ENCODE measurements around the gene PID1. TPM values are rescaled to one million over a fixed set of nuclear protein-coding genes. Genes with fewer than 3 reads are reported as not detected.
A peak's percentile ranks its signal among the peaks of the same experiment; 100 is the strongest.

The PID1 gene
- polyA plus RNA-seq, 12 donors: 18.8 to 51.2 (median 29.6) TPM; not detected in 1

DNA sequence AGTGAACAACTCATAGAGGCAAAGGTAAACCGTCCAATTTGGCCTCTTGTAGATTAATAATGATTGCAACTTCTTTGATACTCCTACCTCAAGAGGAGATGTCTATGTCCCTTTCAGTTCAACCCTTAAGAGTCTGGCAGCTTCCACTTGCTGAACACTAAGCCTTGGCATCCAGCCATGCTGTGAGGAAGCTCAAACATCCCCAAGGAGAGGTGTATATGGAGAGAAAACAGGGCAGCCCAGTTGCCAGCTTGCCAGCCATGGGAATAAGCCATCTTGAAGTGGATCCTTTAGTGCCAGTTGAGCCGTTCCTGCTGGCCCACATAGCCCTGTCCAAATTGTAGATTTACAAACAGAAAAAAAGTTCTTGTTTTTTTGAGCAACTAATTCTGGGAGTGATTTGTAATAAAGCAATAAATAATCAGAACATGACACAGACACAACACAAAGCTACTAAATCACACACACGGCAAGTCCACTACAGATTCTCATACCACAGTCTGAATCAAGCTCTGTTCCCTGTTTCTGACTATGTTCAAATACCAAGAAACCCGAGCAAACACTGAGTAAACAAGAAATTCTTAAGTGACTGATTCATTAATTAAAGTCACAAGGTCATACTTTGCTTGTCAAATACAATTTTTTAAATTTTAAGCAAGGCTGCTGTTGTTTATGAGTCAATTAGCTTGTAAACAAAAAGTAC, 96.1 kb downstream of the PID1 start:
- no peak for DNase-seq

DNA sequence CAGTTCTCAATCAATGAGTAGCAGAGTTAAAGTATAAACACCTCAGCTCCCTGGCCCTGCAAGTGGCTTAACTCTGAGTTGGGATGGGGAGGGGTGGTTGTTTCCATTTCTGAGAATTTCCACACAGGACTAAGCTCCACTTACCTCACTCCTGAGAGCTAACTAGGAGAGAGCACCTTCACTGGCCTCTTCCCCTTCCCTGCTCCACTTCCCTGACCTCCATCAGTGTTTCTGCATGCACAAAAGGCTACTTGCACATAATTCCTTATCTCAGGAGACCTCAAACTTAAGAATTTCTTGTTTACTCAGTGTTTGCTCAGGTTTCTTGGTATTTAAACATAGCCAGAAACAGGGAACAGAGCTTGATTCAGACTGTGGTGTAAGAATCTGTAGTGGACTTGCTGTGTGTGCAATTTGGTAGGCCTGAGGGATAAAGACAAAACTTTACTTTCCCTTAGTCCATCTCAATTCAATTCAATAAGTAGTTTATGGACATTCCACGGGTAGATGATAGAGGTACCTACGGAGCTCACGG, 97.2 kb downstream of the PID1 start:
- no peak for DNase-seq

DNA sequence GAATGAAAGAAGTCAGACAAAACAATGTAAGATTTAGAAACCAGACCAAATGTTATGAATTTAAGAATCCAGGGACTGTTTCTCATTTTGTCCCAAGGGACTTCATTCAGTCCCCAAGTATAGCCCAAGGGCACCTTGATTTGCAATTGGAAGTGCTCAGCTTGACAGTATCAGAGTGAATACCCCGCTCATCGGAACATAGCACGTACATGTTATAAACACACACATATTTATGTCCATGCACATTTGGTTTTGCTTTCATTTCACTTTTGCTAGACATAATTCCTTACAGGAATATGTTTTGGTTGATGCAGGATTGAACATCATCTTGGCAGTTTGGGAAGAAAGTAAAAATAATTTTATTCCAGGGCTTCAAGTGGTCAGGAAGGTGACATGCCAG, 100.2 kb downstream of the PID1 start:
- no peak for DNase-seq

DNA sequence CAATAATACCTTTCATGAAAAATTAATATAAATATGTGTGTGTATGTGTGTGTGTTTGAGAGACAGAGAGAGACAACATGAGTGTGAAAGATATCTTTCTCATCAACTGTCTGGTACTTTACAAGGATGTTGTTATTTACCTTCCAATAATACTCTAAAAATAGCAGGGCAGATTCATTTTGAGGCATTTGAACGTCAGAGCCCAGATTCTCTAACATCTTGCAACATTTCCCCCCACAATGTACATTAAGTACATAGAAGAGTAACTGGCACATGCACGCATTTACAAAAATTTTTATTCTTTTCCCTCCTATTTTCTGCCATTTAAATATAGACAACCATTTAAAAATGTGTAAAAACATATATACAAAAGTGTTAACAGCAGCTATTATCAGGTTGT, 100.9 kb downstream of the PID1 start:
- DNase-seq: no peak

DNA sequence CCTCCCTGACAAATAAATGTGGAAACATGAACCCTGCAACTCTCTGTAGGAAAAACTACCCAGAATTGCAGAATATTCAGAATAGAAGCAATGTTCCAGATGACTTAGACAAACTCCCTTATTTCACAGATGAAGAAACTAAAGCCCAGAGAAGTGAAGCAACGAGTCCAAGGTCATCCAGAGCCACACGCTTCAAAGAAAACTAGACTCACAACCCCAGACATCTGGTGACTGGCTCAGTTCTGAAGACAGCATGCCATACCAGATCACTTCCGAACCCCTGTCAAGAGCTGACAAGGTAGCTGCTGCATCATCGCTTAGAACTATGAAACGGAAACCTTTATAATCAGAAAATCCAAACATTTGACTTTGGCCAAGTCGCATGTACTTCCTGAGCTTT, 101.3 kb downstream of the PID1 start:
- no peak for DNase-seq

DNA sequence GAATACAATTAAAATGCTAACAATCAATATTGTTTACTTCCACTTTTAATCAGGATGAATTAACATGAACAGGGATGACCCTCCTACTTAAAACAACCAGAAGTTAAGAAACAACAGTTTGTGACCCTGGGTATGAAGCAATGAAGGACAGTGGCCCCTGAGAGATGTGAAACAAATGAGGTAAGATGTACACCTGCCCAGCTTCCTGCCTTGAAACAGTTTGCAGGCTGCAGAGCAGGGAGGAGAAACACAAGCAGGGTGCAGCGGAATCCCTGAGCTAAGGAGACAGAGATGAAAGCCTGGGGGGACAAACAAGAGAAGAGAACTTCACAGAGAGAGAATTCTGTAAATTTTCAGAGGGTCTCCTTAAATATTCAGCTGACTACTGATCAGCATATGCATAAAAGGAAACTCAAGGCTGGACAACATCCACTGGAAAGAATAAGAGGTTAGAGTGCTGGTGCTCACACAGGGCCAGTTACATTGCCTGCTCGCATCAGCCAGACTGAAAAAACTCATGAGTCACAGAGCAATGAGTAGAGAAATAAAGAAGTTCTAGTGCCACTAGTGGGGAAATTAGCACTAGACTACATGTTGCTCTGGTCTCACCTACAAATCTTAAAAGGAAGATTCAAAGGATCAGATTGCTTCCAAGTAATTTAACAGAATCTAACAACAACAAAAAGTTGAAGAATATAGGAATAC, 106.4 kb downstream of the PID1 start:
- no peak for DNase-seq

DNA sequence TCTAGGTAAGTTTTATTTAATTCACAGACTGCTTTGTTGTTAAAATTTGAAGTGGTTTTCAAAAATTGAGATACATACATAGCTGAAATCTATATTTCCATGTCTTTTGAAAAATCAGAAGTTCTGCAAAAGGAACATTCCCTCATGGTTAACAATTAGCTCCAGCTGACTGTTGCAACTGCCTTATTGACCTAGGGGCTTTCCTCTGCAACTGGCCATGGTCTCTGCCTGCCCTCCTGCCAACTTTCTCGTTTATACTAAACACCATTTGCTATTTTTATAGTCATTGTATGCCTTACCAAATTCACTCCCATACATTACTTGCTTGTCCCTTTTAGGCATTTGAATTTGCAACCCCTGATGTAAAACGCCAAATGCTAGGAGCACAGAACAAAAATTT, 107.2 kb downstream of the PID1 start:
- DNase-seq: no peak

DNA sequence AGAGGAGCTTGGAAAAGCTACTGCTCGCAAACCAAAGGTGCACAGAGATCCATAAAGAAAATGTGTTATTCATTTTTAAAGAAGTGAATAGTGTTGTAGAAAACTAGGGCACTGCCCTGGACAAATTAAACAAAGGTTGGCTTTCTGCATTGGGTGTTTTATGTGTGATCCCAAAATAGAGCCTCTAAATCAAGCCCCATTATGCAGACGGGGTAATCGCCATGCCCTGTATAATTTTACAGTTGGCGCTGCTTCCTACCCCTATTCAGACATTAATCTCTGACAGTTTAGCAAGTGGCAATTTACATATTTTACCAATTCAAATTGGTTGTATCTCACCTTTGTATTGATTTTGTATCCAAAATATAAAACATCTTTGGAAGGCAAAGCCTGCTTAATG, 109.1 kb downstream of the PID1 start:
- DNase-seq: no peak

DNA sequence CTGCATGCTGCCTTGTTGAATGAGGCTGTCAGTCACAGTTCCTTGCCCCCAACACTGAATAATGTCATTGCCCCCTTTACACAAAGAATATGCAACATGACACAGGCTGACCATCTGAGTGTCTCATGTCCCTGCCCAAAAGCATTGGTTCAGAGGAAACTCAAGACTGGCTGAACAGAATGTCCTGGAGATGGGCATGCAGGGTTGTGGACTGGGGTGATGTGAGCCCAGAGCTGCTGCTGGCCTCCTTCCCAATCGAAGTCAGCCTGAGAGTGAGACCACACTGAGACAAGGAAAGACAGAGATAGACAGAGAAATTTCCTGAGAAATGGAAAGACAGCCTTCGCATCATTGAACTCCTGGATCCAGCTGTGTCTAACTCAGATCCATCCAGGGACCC, 110.1 kb downstream of the PID1 start:
- DNase-seq: no peak

DNA sequence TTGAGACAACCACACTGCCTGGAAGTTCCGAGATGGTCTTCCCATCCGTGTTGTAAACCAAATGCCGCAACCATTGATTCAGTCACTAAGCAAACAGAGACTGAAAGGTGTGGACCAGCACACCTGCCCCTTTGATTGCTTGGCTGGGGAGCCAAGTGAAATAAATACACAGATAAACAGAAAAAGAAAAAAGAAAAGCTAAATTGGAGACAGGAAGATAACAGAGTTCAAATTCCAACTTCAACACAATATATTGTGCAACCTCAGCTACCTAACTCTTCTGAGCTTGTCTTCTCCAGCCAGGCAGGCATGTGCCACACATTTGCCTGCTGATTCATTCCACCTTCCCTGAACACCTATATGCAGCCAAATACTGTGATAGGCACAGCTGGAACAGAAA, 110.9 kb downstream of the PID1 start:
- no peak for DNase-seq

DNA sequence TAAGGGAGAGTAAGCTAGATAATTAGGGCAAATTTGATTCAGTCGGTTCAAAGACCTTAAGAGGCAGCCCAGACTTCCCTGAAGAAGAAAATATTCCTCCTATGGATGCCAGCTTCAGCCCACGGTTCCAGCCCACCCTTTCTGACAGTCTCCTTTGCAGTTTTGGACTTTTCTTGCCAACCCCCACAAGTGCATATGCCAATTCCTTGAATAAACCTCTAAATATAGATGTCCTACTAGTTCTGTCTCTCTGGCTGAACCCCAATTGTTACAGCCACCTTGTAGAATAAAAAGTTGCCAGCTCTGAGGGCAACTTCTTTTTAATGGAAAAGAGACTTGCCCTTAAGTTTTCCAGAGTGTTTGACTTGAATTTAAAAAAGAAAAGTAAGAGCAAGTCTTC, 111.7 kb downstream of the PID1 start:
- DNase-seq: no peak

DNA sequence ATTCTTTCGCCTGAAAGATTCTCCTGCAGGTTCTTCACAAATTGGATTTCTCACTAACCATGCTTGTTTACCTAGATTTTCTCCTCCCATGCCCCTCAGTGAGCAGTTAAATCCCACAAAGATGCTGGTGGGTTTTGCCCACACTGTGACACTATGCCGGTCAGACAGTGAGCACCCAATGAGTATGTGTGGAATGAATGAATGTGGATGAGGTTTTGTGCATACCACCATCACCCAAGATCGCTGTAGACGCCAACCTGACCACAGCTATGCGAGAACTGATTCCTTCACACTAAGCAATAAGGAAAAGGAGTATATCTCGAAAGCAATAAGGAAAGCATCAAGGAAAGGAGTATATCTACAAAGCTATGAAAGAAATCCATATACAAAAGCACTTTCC, 116.7 kb downstream of the PID1 start:
- DNase-seq: no peak

DNA sequence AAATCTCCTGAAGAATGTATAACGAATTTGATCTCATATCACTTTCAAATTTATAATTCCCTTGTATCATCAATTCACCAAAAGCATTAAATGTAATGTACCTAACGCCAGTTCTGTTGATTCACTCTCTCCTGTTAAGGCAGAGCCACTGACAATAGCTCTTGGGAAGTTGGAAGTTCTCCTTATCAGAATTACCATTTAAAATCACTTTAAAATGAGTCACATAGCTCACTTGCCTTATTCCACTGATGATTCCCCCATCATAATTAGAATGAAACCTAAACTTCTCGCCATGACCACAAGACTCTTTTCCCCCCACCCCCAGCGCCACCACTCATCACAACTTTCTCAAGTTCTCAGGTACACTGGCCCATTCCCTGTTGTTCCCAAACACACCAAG, 117.1 kb downstream of the PID1 start:
- DNase-seq: no peak

DNA sequence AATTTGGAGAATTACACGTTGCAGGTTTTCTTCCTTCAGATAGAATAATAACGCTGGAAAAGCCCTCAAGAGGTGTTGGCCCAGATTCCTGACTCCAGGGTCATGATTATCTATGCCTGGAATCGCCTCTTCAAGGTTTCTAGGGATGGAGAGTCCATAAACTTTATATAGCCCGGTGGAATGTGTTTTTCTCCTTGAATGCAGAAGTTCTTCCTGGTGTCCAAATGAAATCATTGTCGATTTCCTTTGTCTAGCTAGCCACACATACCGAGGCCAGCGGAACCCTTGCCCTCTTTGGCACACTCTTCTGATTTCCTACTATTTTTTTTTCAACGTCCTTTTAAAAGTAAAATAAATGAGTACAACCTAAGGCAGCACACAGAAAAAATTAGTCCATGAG, 117.8 kb downstream of the PID1 start:
- no peak for DNase-seq

DNA sequence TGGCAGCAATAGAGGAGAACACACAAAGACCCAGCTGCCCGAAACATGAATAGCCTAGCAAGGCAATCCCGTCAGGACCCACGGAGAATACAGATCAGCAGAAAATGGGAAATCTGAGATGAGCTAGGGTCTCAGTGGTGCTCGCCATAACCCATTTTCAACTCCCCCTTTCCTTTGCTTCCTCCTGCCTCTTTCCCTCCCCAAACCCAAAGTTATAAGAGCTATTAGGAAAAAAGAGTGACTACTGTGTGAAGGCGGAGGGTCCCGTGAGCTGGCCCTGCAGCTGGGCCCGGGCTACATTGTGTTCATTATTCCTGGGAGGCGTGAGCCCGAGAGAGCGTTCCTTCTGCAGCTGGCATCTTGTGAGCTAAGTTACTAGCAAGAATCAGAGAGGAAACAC, 118.4 kb downstream of the PID1 start:
- DNase-seq: no peak

DNA sequence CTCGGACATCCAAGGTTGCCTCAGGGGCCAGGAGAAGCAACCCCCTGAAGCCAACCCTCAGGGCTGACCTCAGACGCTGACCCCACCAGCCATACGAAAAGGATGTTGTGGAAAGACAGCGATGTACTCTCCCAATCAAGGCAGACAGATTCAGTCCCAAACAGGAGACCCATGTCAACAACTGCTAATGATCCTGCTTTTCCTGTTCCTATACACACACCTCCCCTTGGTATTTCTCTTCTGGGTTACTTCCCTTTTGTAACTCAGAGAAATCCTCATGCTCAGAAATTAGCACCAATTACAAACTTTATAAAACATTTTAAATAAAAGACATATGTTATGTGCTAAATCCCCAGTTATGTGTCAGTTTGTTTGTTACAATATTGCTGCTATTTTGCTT, 120.8 kb downstream of the PID1 start:
- DNase-seq: no peak

DNA sequence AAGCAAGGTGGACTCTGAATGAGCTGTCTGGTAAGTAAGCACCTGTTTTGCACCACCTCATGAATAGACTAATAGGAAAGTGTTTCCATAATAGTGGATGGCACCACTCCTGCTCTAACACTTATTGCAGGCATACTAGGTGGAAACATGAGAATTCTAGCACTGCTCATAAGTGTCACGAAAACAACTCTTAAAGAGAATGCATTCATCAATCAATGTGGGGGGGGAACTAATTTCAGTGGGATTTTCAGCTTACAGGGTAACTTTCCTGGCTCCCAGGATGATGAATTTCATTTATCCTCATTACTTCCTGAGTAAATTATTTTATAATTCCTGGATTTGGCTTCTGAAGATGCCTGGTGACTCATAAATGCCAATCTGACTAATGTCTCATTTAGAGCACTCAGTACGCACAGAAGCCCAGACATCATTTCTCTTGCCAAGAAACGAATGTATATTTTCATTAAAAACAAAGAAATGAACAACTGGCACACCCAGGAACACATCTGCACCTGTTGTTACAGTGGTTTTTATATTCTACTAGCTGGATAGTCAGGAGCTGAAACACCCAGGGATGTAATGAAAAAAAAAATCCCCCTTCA, 129.6 kb downstream of the PID1 start:
- no peak for DNase-seq

DNA sequence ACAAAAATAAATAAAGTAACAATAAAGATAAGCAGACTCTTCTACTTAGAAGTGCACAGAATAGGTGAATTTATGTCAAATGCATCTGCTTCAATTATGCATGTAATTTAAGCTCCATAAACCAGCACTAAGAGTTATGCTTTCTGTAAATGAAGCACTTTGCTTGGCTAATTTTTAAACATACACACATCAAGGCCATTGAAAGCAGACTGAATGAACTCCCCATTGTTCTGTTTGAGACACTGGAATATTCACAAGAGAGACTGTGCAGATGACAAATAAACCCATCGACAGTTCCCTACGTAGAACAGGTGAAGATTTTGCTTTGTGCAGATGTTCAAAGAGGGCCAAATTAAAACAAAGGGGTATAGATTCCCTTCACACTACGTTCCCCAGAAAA, 133.4 kb downstream of the PID1 start:
- no peak for DNase-seq

DNA sequence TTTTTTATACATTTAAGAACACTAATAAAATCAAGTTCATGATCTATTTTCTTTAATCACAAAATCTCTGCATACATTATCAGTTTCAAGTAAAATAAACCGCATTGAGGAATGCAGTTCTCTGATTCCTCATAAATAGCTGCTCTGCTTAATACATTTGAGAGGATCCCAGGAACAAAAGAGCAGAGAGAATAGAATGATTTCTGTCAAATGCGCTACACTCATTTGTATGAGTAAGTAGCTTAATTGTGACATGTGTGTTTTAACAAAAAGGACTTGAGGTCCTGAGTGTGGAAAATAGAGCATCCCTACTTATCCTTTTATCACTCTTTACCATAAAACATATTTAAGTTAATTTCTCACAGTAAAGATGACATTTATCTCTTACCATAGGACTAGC, 134.0 kb downstream of the PID1 start:
- DNase-seq: no peak

DNA sequence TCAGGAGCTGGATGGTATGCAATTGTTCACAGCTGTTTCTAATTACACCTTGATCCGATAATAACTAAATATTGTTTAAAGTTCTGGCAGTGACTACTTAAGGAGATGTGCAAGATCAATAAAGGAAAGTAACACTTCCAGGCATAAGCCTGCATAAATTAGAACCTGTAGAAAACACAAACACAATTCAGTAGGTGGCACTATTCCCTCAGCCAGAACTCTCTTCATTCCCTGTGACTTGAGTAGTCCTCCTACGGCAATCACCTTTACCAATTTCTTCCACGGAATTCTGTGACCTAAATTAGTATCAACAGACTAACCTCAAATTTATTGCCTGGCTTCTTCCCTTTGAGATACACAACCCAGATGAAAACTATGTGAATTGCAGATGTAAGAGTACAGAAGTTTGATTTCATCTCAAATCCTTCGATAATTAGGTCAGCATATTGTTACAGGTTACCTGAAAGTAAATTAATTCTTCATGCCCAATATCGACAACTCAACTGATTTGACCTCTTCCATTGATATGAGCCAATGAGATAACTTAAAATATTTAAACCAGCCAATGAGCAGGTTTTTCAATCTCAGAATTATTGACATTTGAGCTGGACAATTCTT, 137.8 kb downstream of the PID1 start:
- DNase-seq: peak; percentile 39

DNA sequence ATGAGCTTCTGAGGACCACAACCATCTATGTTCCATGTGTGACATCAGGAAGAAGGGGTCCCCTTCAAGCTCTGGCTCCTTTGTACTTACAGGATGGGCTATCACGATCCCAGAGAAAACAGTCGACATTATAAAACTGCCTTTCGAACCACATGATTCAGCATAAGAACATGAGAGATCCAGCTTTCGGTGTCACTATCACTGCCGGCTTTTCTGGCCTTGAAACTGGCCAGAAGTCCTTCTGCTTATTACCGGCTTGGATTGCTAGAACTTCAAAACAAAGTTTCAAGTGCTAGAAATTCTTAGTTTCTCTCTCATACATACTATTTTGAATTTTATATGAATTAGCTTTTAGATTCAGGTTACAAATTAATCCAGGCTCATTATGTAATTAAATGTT, 138.9 kb downstream of the PID1 start:
- DNase-seq: no peak

DNA sequence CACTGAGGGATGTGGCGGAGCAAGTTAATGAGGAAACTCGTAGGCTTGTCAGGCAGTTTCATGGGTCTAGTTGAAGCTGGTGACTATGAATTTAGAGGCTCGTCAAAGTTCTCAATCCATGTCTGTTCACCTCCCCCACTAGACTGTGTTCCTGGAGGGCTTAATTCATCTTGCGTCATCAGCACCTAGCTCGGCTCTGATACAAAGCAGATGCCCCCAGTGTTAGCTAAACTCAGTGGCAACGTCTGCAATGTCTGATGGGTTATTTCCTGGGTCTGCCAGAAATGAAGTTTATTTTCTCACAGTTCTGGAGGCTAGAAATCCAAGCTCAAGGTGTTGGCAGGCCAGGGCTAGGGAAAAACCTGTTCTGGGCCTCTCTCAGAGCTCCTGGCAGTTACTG, 140.6 kb downstream of the PID1 start:
- DNase-seq: no peak
